Measurements from ENCODE around the gene PITX2. TPM values are rescaled to one million over a fixed set of nuclear protein-coding genes. Genes with fewer than 3 reads are reported as not detected.

Gene PITX2
- total and polyA plus RNA-seq, 2 of the 8 experiments (the other 6 are each of a cell fraction or from before 2014, with no cell fraction given) = 0.09 to 0.67 TPM

GRCh38 chr4:110636171-110636679 lies 13.3 kb upstream of the PITX2 start:
- 0 out of 2 replicates have a peak overlapping the region, but pooled peaks have one; percentile 31 for H4K8ac ChIP-seq (ENCODE audit: extremely low read depth, insufficient read depth, low read length)
- peaks cover 57 to 99% (median 90%) of the 10 kb centered on the region in 4 experiments for H3K27me3 ChIP-seq (replicated peaks in 1 of 4; ENCODE audit: control insufficient read depth in 3 of 4, extremely low read depth in 1 of 4, insufficient read depth in 3 of 4, low read length in 3 of 4)
- no peak overlapping the region for H4K91ac ChIP-seq (replicated peaks; ENCODE audit: insufficient read length, low read length)
- H2AK5ac ChIP-seq (ENCODE audit: low read depth, low read length) = no peak overlapping the region
- H3K23ac ChIP-seq (ENCODE audit: insufficient read length) = no peak overlapping the region
- H3K27ac ChIP-seq (ENCODE audit: low read depth, low read length) = no peak overlapping the region
- TF ChIP-seq KDM1A (IDR thresholded peaks at IDR 0.05; ENCODE audit: borderline replicate concordance, low read length) = no peak
- TF ChIP-seq CREB1 (IDR thresholded peaks at IDR 0.05) = no peak
- no peak overlapping the region for H2AFZ ChIP-seq (ENCODE audit: low read length)
- WGBS, 2 experiments (ENCODE audit: extremely low coverage in 1 of 2, insufficient coverage in 1 of 2, insufficient read length in 1 of 2, insufficient replicate concordance in 2 of 2, low coverage in 1 of 2, low lambda C conversion rate in 2 of 2, missing lambda C conversion rate in 1 of 2) = 1% methylated on average over 12 of the region's 12 CpGs; no CpG with 5 or more reads in 1 of the 2 experiments
- peak overlapping the region; percentile 93 for H3K4me2 ChIP-seq (ENCODE audit: insufficient read depth in 1 of 2, low read depth in 2 of 2, low read length in 2 of 2)
- no peaks in the 10 kb centered on the region; the same call in 1 of the 2 replicates for H3K79me1 ChIP-seq (ENCODE audit: low read depth, low read length)
- peaks cover 29% of the 10 kb centered on the region for H3K23me2 ChIP-seq (ENCODE audit: low read depth, low read length)
- H2BK20ac ChIP-seq (ENCODE audit: low read length) = no peak overlapping the region
- H3K9me3 ChIP-seq (ENCODE audit: insufficient read depth in 2 of 2, low read depth in 1 of 2, low read length in 1 of 2) = no peaks in the 10 kb centered on the region
- no peak overlapping the region for H2BK5ac ChIP-seq (ENCODE audit: low read depth, low read length)
- no peak overlapping the region for H3K9ac ChIP-seq (replicated peaks in 1 of 4; ENCODE audit: extremely low read depth in 1 of 4, low read depth in 3 of 4, low read length in 3 of 4)
- H3K56ac ChIP-seq (replicated peaks; ENCODE audit: insufficient read length, low read depth, low read length) = no peak overlapping the region
- no peak overlapping the region for H2BK15ac ChIP-seq (ENCODE audit: low read length)
- H3K4me3 ChIP-seq (ENCODE audit: extremely low read depth in 1 of 4, insufficient read depth in 2 of 4, low read depth in 3 of 4, low read length in 4 of 4) = peak overlapping the region; percentile 62 to 75 (median 65); a peak in 5 of 8 replicates
- H3K36me3 ChIP-seq (ENCODE audit: control insufficient read depth in 2 of 4, insufficient read depth in 4 of 4, low read length in 3 of 4) = no peaks in the 10 kb centered on the region; a peak in 1 of 8 replicates
- no peak overlapping the region for H3K14ac ChIP-seq (ENCODE audit: insufficient read length)
- H4K20me1 ChIP-seq (replicated peaks in 1 of 2; ENCODE audit: control insufficient read depth in 1 of 2, insufficient read depth in 2 of 2, low read length in 2 of 2) = peaks cover 3 to 18% of the 10 kb centered on the region in 2 experiments
- no peaks in the 10 kb centered on the region for H3K79me2 ChIP-seq (ENCODE audit: control insufficient read depth in 1 of 2, insufficient read depth in 2 of 2, low read length in 2 of 2)
- FAIRE-seq = peak; percentile 50
- H2BK120ac ChIP-seq (replicated peaks; ENCODE audit: low read depth, low read length) = no peak overlapping the region
- H3K4me1 ChIP-seq (replicated peaks in 1 of 4; ENCODE audit: control insufficient read depth in 3 of 4, insufficient read depth in 4 of 4, low read length in 3 of 4) = peaks cover 7 to 38% (median 12%) of the 10 kb centered on the region in 4 experiments
- 0 out of 2 replicates have a peak overlapping the region, but pooled peaks have one; percentile 1 for H3K18ac ChIP-seq (ENCODE audit: extremely low read depth, low read length)
- H2BK12ac ChIP-seq (ENCODE audit: low read depth, low read length) = no peak overlapping the region
- ChIA-PET CTCF (ENCODE audit: partially characterized antibody) (interaction anchor here (0.5 to 0.7 kb wide), 2 partner anchors 323 to 1323 kb away, joined by 3 read pairs; no protein-coding TSS in a partner anchor), POLR2A (ENCODE audit: partially characterized antibody) (interaction anchor here (1.3 to 2.5 kb wide), 4 partner anchors 13 to 21 kb away, joined by 4 to 12 read pairs (median 6); partner anchors contain the start of gene PITX2)
- no peak for DNase-seq (ENCODE audit: low read depth in 1 of 2, low spot score in 2 of 2)
- H3K4ac ChIP-seq (replicated peaks; ENCODE audit: insufficient read length, low read depth, low read length) = no peak overlapping the region
- no peak overlapping the region for H4K5ac ChIP-seq (ENCODE audit: insufficient read length, low read depth, low read length)
